ENCODE data around the gene MAP3K5.

DNA sequence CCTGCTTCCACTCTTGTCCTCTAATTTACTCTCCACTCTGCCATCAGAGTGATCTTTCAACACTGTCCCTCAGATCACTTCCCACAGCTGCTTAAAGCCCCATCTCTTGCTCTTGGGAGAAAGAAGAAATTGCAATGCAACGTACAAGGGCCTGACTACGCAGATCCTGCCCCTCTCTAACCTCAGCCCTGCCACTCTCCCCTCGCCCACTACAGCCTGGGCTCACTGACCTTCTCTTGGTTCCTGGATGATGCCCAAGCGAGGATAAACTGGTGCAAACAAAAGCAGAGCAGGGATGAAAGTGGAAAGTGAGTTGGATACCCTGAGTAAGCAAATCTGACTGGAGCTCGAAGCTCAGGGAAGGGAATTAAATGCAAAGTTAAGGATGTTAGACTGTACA, 92.9 kb downstream of the MAP3K5 start:
- TF ChIP-seq CTCF (IDR thresholded peaks at IDR 0.05; ENCODE audit: low read length) (no peak), EZH2 (IDR thresholded peaks at IDR 0.05; ENCODE audit: borderline replicate concordance, low read length) (no peak)

All from OCI-LY1 (cell line).